GM19397 (cell line): Measurements from ENCODE around the gene EIF4E2.

Experiments
- ATAC-seq: cut with Tn5 transposase; IDR thresholded peaks from one replicate; pipeline ENCODE4 v1.9.1; 2021; ENCODE audit warnings: mild to moderate bottlenecking, moderate library complexity; ENCODE audit not compliant: unreplicated experiment

Gene EIF4E2

GRCh38 chr2:232550354-232551249 lies at the start of gene EIF4E2, which contains the start of gene TIGD1:
Gene EIF4E2, plus strand, starts transcription at chr2:232550689. Its CDS starts 36 bp downstream, at chr2:232550725.
Gene TIGD1, minus strand, starts transcription at chr2:232550557. Its CDS starts 675 bp downstream, at chr2:232549882.
- peak; percentile 93 for ATAC-seq

DNA sequence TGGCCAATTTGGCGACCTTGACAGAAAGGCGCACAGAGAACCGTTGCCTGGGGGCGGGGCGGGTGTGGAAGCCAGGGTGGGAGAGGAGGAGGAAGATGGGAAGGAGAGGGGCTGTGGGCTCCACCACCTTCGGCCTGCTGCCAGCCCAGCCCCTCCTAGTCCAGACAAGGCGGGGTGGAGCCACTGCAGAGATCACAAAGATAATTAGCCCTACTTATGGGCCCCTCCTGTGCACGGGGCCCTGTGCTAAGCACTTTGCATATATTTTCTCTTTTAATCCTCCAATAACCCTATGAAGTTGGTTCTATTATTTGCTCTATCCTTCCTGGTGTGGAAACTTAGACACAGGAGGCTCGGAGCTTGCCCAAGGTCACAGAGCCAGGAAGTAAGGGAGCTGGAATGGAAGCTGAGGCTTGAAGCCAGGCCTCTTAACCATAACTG lies 49.1 kb upstream of the EIF4E2 start:
- no peak for ATAC-seq

DNA sequence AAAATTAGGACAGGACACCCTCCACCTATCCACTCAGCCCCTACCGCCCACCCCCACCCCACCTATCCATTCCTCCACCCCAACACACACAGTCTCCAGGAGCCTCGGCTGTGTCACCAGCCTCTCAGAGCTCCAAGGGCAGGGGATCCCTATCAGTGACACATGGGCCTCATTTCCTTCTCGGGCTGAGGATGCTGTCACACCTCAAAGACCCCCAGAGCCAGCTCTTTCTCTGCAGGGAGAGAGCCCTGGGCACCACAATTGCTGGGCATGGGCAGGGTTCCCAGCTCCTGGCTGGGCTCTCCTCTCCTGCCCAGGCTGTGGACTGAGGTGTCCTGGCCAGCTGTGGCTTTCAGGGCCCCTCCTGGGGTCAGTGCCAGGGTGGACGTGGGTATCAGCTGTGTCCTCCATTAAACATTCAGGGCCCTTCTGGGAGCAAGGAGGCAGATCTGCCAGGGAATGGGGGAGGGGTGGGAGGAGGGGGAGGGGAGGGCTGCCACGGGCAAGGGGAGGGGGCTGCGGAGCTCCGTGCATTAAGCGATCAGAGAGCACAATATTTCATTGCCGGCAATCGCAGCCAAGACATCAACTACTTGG lies 48.6 kb upstream of the EIF4E2 start:
- ATAC-seq, result no peak

DNA sequence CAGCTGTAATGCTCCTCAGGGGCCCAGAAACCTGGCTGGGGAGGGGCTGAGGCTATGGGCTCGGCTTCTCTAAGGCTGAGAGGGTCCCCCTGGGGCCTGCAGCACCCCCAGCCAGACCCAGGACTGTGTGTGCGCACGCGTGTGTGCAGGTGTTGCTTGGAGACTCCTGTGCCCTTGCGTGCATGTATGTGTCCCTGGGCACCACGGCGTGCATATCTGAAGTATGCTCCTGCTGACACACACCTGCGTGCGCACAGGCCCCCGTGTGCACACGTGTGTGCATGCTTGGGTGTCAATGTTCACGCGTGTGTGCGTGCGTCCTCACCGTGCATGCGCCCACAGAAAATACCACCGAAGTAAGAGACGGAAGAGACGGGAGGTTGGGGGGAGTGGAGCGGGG lies 48.0 kb upstream of the EIF4E2 start:
- no peak for ATAC-seq

GRCh38 chr2:232502911-232503808 lies 47.3 kb upstream of the EIF4E2 start:
- ATAC-seq, result no peak

DNA sequence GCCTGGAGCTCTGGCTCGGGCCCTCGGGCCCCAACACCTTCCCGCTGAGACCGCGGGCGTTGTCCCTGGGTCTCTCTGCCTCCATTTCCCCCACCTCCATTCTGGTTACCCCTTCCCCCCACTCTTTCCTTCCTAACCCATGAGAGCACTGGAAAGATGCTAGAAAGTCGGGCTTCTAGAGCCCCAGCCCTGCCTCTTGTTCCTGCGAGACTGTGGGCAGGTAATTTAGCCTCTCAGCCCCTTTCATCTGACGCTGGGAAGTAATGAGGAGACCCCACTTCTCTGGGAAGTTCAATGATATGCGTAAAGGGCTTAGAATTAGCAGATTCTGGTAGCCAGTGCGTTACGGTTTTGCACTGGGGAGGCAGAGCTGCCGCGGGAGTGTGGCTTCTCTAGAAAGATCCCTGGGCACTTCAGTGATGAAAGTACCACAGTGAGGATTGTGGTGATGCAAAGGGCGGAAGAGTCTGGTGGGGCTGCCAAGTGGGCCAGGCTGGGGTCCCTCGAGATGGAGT lies 46.6 kb upstream of the EIF4E2 start:
- ATAC-seq, result no peak

DNA sequence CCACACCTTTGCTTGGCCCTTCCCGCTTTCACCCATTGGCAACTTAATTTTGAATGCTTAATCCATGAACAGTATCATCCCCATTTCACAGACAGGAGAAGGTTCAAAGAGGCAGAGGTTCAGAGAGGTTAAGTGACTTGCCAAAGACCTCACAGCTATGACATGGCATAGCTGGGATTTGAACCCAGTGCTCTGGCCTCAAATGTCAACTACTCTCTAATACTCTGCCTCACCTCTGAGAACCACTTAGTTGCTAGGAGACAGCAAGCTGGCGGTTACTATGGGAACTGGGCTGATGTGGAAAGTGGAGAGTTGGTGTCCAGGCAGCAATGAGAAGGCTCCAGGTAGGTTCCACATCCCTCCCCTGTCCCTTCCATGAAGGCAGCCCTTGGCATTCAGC lies 46.1 kb upstream of the EIF4E2 start:
- no peak for ATAC-seq

DNA sequence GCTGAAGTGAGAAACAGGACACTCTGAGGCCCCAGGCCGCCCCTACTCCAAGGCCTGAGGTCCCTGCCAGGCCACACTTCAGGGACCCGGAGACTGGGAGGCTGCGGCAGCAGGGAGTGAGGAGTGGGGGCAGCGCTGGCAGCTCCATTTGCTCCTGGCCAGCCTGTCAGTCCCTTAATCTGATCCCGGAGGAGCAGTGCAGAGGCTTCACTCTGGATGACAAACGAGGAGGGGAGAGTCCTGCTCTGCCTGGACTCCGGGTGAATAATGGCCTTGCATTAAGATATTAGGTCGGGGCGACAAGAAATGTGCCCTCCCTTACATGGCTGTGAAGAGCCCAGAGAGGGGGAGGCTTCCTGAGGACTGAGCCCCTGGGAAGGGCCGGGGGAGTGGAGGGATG lies 44.6 kb upstream of the EIF4E2 start:
- ATAC-seq, result no peak

DNA sequence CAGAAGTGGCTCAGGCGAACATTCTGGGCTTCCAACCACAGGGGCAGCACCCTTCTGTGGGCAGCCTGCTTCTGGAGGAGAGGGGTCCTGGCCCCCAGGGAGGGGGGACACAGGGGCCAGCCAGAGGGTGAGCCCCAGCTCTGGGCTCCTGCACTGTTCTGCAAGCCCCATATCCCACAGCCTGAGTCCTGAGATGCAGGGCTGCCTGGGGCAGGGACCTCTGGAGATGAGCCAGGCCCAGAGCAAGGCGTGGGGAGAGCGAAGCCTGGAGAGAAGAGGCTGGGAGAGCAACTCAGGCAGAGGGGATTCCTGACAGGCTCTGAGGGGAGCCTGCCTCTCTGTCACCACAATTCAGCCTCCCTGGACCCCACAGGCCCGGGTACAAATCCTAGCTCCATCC lies 43.8 kb upstream of the EIF4E2 start:
- no peak for ATAC-seq

GRCh38 chr2:232508251-232508650 lies 42.2 kb upstream of the EIF4E2 start:
- no peak for ATAC-seq

DNA sequence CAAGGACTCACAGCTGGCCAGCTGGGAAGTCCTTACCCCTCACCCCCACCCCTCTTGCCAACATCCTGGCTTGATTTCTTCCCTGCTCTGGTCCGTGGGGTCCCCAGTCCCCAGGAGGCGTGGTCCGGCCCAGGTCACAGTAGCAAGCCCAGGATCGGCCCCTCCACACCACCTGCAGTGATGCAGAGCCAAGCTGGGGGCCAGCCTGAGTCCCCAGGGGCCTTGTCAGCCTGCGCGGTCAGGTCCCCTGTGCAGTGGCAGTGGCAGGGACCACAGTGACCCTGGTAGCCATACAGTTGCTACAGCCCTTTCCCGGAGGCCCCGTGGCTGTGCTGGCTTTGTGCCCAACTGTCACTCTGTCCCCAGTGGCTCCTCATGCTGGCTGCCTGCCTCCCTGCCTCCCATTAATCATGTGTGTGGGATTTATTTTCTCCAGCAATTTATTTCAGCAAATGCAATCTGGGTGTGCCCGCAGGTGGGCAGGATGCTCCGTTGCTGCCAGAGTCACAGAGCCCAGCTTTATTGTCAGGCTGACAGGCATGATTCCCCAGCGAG lies 39.1 kb upstream of the EIF4E2 start:
- no peak for ATAC-seq

GRCh38 chr2:232512602-232513001 lies 37.9 kb upstream of the EIF4E2 start:
- ATAC-seq, result no peak

GRCh38 chr2:232513353-232513752 lies 37.1 kb upstream of the EIF4E2 start:
- ATAC-seq, result no peak

DNA sequence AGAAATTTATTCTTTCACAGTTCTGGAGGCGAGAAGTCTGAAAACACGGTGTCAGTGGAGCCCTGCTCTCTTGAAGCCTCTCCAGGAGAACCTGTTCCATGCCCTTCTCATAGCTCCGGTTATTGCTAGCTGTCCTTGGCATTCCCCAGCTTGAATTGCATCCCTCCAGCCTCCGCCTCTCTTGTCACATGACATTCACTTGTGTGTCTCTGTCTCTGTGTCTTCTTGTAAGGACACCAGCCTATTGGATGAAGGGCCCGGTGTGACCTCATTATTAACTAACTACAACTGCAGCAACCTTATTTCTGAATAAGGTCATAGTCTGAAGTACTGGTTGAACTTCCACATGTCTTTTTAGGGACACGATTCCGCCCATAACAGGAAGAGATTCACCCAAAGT lies 34.9 kb upstream of the EIF4E2 start:
- no peak for ATAC-seq

DNA sequence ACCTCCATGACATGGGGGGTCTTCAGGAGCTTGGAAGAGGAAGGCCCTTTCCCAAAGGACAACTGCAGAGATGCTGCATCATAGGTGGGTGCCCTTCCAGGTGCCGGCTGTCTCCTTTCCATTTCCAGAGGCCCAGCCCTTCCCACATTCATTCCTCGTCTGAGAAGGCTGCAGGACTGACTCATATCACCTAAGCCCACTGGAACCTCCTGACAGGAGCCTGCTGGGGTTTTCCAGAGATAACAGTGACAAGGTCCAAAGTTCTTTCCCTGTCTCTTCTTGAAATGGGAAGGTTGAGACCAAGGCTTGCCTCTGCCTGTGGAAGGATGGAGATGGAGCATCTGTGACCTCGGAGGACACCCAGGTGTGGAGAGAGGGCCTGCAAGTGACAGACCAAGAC lies 33.9 kb upstream of the EIF4E2 start:
- no peak for ATAC-seq

DNA sequence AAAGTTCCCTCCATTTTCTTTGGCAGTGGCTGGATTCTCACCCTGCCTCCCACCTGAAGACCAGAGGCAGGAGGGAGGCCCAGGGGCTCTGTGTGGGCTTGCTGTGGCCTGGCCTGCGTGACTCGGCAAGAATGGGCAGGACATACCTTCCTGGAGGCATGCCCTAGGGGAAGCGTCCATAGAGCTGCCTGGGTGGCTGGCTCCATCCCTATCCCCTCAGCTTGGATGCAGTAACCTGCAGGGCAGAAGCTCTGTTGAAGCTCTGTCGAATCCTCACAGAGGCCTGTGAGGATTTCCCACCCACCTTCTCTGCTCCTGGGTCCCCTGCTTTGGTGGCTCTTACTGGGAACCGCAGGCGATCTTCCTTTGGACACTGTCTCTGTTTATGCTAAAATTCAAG lies 31.6 kb upstream of the EIF4E2 start:
- ATAC-seq, result no peak

DNA sequence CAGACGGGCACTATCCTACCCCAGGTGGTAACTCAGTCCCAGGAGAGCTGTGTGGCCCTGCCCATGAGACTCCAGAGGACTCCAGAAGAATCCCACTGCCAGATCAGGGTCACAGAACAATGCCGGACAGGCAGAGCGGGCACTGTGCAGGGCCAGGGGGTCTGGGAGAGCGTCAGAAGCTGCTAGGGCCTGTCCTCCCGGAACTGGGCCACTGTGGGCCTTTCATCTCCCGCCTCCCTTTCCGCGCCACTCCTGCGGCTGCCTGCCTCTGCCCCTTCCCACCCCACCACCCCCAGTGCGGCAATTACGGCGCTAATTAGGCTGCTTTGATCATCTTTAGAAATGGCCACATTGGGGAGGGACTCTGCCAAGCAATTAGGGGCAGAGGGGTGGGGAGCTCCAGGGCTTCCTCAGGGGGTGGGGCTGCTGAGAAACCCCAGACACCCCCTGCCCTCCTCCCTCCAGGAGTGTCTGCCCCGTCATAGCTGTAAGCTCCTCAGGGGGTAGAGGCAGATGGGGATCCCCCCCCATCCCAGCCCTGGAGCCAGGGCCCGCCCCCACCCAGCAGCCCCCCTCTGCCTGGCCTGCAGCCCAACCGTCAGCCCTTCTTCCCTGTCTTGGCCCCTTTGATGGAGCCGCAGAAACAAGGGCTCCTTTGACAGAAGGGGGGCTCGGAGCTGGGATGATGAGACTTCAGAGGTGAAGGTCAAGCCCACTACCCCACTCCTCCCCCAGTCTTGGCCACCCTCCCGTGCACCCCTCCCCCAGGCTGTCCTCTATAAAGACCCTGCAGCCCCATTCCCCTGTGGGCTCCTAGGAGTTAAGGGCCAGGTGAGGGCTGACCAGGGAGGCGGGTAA lies 30.7 kb upstream of the EIF4E2 start, which contains the start of gene PRSS56:
Gene PRSS56, plus strand, starts transcription at position 808 of the 858 bp plus-strand sequence. CDS start 211 bp downstream, outside the sequence.
- no peak for ATAC-seq

DNA sequence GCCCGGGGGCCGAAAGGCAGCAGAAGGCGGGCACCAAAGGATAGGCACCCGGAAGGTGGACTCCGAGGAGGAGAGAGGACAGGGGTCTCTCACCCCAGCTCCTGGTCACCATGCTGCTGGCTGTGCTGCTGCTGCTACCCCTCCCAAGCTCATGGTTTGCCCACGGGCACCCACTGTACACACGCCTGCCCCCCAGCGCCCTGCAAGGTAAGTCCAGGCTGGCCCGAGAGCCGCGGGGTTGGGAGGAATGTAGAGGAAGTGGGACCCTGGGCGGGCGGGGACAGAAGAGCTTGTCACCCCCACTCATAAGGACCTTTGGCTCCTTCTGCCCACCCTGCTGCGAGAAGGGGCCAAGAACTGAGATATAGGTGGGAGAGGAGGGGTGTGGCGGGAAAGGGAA lies 30.0 kb upstream of the EIF4E2 start:
- no peak for ATAC-seq

DNA sequence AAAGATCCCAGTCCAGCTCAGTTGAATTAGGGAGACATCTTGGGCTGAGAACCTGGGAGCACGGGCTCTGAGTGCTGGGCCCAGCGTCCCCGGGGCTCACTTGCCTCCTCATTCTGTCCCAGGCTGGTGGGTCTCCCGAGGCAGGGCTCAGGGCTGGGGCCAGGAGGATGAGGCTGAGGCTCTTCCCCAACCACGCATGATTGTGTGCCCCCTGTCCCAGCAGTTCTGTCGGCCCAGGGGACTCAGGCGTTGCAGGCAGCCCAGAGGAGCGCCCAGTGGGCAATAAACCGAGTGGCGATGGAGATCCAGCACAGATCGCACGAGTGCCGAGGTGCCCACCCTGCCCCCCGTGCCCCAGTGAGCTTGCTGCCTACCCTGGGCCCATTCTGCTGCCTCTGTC lies 29.4 kb upstream of the EIF4E2 start:
- no peak for ATAC-seq
